COR-L47 (cell line): Measurements from ENCODE around the gene UCK2.

ENCODE experiments used
- DNase-seq: peaks from one replicate; lab custom pipeline; 2025; lab: John Stamatoyannopoulos, UW

The UCK2 gene

GRCh38 chr1:165900576-165901380, 73.4 kb downstream of the UCK2 start:
- DNase-seq = peak; percentile 41

GRCh38 chr1:165902565-165902964, 75.2 kb downstream of the UCK2 start:
- no peak for DNase-seq

- DNase-seq = no peak
These were observed 76.3 kb downstream of the UCK2 start for GRCh38 chr1:165903672-165904071.

GRCh38 chr1:165904948-165905347, 77.5 kb downstream of the UCK2 start:
- no peak for DNase-seq

GRCh38 chr1:165905853-165906252, 78.4 kb downstream of the UCK2 start:
- no peak for DNase-seq

GRCh38 chr1:165907256-165907857, 79.9 kb downstream of the UCK2 start:
- DNase-seq = no peak

GRCh38 chr1:165910764-165911421, 83.5 kb downstream of the UCK2 start:
- no peak for DNase-seq

GRCh38 chr1:165911609-165912281, 84.3 kb downstream of the UCK2 start:
- no peak for DNase-seq

GRCh38 chr1:165912638-165913037, 85.2 kb downstream of the UCK2 start:
- no peak for DNase-seq

GRCh38 chr1:165914136-165914798, 86.9 kb downstream of the UCK2 start:
- DNase-seq = peak; percentile 32

GRCh38 chr1:165915480-165915879, 88.1 kb downstream of the UCK2 start:
- DNase-seq = no peak

- no peak for DNase-seq
These were observed 88.5 kb downstream of the UCK2 start for GRCh38 chr1:165915932-165916348.

- no peak for DNase-seq
These were observed 89.8 kb downstream of the UCK2 start for GRCh38 chr1:165917166-165917565.

GRCh38 chr1:165924117-165924516, 96.7 kb downstream of the UCK2 start:
- DNase-seq = no peak

GRCh38 chr1:165925498-165926079, 98.2 kb downstream of the UCK2 start:
- no peak for DNase-seq

- DNase-seq = no peak
These were observed 99.8 kb downstream of the UCK2 start for GRCh38 chr1:165927169-165927568.

- DNase-seq = peak; percentile 58
These were observed 100.8 kb downstream of the UCK2 start for GRCh38 chr1:165928075-165928731.

GRCh38 chr1:165930961-165931360, 103.5 kb downstream of the UCK2 start:
- DNase-seq = no peak

- DNase-seq = no peak
These were observed 106.2 kb downstream of the UCK2 start for GRCh38 chr1:165933446-165934170.

- no peak for DNase-seq
These were observed 109.1 kb downstream of the UCK2 start for GRCh38 chr1:165936542-165936941.
